NCI-H2227 (cell line): ENCODE data around the gene SRP19.
"Not testable (repeated sequence)": the region's sequence is repeated elsewhere in the genome, so short reads cannot be mapped to it uniquely, and the experiment has no call there.

Experiments
- DNase-seq: peaks from one replicate; lab custom pipeline; 2025; ENCODE audit not compliant: unreplicated experiment; lab: John Stamatoyannopoulos, UW

Gene SRP19

DNA sequence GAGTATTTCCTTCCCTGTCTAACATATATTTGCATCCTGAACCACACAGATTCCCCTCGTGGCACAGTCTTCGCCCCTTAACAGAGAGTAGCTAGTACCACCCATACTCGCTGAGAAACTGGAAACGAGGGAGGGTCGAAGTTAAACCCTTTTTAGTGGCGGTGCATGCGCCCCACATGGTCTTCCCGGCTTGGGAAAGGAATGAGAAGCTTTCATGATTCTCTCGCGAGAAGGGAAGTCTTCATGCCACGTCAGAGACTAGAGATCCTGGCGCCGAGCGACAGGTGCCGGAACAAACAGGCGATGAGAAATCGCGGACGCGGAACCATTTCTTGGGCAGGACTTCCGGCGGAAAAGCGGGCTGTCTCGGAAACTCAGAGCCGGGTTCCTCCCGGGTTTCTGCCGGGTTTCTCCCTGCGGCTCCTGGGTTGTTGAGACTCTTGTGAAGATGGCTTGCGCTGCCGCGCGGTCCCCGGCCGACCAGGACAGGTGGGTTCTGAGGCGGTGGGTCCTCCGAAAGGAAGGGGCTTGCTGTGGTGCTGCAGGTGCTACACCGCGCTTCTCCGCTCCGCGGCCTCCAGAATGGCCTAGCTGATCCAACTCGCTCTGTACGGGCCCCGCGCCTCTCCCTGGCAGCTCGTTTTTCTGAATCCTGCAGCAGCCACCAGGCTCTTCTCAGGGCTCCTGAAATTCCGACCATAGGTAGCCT lies at the start of gene SRP19:
Gene SRP19, plus strand, starts transcription at position 359 of the 709 bp plus-strand sequence. Its CDS starts 90 bp downstream, at position 449.
- peak; percentile 95 for DNase-seq

DNA sequence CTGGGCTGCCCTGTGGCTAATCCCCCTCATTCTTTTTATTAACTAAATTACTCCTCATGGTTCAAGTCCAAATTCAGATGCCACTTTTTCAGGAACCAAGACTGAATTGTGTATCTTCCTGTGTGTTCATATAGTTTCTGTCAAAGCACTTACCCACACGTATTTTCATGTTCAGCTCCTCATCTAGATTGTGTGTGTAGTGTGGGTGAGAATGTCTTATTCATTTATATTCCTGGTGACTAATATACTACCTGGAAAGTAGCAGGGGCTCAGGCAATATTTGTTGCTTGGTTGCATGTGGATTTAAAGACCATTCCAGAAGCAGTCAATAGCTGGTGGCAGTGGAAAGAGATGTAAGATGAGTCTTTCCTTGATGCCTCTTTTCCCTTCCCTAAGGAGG lies 48.5 kb upstream of the SRP19 start:
- DNase-seq, result no peak

DNA sequence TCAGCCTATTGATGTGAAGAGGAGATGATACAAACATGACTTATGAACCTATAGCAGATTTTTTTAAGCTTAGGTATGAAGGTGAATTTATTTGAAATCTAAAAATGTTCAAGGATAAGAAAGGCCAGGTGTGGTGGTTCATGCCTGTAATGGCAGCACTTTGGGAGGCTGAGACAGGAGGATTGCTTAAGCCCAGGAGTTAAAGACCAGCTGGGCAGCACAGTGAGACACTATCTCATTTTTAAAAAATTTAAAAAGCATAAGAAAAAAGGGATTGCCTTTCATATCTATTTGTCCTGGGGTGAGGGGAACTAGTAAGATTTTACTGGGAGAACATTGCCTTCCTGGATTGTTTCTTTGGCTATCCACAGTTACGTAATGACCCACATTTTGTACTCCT lies 40.8 kb upstream of the SRP19 start:
- DNase-seq, result no peak

DNA sequence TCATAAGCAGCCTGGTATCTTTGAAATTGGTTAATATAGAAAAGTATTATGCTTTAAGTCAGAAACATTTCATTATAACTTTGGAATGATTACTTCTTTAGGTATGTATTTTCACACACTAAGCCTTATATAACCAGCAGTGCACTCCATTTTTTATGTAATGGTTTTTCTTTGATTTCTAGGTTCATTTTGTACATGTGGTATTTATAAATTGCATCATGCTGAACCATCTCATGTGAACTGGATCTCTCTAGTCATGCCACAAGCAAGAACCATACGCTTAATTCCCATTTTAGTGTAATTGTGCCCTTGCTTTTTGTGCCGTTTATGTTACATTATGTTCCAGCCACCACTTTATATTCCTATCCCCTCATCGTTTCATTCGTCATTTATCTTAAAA lies 38.6 kb upstream of the SRP19 start:
- DNase-seq, result no peak

DNA sequence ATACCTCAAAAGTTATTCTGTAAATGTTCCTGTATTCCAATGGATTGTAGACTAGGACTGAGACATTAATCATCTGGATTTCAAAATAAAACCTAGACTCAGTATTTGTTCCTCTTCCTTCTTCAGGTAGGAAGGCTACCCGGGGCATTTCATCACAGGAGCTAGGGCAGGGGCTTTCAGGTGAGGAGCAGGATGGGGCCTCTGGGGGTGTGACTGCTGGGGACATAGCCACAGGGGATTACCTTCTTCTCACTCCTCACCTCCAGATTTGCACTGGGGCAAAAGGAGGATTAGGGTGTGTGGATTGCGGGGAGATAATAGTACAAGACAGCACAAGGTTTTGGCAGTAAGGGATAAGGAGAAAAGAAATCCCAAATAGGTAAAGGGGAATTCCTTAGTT lies 37.9 kb upstream of the SRP19 start:
- no peak for DNase-seq

DNA sequence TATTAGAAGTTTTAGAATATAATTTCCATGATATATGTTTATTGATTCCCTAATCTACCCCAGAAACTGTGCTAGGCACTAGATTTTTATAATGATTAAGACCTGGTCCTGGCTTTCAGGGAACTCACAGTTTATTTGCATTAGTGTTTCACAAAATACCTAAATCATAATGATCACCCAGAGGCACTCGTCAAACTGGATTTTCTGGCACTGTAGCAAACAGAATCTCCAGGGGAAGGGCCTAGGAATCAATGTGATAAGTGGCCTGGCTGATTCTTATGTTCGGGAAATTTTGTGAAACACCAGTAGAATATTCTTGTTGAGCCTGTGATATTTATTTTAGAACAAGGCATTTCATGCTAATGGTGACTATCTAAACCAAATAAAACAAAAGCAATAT lies 37.4 kb upstream of the SRP19 start:
- DNase-seq, result no peak

DNA sequence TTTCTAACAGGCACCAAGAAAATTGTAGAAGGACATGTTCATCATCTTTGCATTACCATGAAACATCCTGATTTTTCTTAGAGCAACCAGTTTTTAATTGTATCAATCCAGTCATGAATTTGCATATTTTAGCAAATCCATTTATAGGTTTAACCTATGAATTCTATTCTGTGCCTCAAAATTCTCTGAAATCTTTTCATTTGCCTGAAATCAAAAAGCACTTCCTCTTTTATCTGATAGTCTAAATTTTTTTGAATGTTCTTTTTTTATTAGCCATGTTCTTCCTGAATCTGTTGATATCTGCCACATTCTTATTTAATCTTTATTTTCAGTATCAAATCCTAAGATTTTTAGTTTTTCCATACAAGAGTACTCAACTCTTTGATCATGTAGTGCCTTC lies 36.9 kb upstream of the SRP19 start:
- DNase-seq, result no peak

DNA sequence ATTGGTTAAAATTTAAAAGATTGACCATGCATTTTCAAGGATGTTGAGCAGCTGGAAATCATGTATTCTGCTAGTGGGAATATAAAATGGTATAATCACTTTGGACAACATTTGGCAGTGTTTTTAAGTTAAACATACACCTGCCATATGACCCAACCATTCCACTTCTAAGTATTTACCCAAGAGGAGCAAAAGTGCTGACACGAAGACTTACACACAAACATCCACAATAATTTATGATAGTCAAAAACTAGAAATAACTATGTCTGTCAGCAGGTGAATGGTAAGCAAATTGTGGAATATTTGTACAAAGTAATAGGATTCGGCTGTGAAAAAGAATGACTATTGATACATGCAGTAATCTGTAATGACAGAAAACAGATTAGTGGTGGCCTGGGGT lies 30.7 kb upstream of the SRP19 start:
- DNase-seq, result no peak

DNA sequence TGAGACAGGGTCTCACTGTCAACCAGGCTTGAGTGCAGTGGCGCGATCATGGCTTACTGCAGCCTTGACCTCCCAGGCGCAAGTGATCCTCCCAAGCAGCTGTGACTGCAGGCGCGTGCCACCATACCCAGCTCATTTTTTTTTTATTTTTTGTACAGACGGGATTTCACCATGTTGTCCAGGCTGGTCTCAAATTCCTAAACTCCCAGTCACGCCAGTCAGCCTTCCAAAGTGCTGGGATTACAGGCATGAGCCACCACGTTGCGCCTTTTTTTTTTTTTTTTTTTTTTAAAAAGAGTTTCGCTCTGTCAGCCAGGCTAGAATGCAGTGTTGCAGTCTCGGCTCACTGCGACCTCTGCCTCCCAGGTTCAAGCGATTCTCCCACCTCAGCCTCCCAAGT lies 27.1 kb upstream of the SRP19 start:
- DNase-seq, result no peak

DNA sequence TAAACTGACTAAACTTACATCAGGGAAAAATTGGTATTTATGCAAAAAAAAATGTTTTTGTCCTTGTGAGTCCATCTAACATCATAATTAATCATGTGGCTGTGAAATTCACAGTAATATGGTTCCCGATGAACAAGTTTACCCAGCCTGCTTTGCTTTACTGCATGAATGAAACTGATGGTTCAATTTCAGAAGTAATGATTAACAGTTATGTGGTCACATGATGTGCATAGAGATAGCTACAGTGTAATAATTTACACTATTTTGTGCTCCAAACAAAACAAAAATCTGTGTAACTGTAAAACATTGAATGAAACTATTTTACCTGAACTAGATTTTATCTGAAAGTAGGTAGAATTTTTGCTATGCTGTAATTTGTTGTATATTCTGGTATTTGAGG lies 16.6 kb upstream of the SRP19 start:
- no peak for DNase-seq

DNA sequence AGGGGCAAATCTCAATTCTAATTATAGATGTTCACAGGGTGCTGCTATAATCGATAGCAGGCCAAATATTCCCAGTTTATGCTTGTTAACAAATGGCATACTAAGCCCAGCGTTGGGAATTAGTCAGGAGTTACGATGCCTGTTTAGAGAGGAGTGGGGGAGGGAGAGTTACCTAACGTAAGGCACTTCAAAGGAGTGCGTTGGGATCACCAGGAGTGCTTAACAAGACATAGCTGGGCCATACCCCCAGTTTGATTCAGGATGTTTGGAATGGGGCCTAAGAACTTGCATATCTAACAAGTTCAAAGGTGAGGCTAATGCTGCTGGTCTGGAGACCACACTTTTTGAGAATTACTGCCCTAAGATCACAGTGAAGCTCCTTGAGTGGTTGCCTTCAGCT lies 14.5 kb upstream of the SRP19 start:
- no peak for DNase-seq

DNA sequence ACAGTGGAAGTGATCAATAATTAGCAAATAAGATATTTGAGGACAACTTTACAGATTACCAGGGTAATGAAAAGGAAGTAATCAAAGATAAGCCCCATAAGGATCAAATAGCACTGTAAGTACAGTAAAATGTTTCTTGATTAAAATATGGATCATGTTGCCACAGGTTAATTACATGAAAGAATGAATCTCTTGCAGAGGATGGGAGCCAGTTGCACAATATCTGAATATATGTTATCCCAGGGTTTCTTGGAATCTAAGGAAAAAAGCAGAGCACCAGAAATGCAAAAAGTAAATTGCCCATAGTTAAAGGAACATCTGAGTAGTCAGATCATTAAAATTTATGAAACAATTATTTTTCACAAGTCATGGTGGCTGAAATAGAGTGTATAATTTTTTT lies 13.8 kb upstream of the SRP19 start:
- no peak for DNase-seq

DNA sequence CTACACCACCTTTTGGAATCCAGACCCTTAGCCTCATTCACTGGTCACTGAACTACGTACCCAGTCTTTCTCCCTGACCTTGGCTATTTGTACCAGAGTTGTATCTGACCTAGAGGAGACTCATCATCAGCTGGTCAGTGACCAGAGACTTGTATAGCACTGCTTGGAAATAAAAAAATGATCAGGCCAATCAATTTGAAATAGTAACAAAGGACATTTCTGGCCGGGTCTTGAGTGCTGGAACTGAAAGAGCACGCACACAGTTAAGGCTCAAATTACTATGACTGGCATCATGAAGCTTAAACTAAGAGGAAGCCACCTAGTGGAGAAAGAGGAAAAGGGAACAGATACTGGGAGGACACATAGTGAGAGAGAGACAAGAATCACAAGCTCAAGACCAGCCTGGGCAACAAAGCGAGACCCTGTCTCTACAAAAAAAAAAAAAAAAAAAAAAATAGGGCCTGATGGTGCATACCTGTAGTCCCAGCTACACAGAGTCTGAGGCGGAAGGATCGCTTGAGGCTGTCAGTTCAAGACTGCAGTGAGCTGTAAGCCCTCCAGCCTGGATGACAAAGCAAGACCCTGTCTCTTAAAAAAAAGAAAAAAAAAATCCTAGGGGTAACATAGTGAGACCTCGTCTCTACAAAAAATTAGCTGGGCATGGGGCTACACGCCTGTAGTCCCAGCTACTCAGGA lies 12.8 kb upstream of the SRP19 start:
- DNase-seq, result peak; percentile 56

DNA sequence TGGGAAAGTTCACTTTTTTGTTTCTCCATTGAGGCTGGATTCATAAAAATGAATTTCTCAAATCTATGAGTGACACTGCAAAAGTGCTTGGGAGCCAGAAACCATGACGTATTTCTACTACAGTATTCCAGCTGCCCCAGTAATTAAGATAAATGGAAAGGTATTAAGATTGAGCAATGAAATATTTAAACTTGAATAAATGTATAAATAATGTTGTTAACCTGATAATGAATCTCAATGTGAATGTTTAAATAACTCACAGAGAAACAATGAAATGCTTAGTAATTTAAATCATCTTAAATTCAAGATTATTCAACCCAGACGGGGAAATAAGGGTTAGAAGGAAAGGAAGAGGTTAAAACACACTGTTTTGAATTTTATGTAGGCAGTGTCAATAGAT lies 11.2 kb upstream of the SRP19 start:
- no peak for DNase-seq

DNA sequence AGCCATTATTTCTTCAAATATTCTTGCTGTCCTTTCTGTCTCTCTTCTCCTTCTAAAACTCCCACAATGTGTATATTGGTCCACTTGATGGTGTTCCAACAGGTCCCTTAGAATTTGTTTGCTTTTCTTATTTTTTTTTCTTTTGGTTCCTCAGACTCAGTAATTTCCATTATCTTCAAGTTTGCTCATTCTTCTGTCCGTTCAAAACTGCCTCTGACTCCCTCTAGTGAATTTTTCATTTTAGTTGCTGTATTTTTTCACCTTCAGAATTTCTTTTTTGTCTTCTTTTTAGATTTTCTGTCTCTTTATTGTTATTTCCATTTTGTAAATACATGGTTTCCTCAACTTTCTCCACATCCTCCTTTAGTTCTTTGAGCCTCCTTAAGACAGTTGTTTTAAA lies 6.4 kb upstream of the SRP19 start:
- no peak for DNase-seq

DNA sequence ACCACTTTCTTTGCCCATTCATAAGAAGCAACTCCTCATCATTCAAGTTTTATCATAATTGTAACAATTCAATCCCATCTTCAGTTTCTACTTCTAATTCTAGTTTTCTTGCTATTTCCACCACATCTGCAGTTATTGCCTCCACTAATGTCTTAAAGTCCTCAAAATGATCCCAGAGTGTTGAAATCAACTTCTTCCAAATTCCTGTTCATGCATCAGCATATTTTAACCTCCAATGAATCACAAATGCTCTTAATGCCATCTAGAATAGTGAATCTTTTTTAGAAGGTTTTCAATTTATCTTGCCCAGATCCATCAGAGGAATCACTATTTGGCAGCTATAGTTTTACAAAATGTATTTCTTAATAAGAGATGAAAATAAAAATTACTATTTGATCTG lies 3.2 kb upstream of the SRP19 start:
- no peak for DNase-seq

DNA sequence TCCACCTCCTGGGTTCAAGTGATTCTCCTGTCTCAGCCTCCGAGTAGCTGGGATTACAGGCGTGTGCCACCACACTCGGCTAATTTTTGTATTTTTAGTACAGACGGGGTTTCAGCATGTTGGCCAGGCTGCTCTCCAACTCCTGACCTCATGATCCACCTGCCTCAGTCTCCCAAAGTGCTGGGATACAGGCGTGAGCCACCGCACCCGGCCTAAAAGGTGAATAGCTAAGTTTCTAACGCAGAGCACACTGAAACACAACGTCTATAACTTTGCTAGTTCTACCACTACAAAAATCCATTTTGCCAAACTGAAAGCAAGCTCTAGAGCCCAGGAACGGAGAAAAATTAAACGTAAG lies 537 bp upstream of the SRP19 start:
- DNase-seq, result not testable (repeated sequence)

DNA sequence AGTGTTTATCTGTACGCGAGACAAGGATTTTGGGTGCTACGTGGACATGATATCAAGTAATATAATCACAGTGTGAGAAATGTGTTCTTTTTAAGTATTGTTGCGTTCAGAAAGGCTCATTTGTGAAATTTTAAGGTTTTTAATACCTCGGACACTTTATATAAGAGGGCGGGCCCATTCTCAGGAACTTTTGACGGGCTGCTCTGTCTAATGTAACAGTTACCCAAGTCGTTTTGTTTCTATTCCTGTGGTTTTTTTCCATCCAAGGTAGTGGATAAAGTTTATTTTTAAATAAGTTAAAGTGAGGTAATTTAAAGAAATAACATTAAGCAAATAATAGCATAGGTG lies 525 bp downstream of the SRP19 start:
- DNase-seq, result no peak

DNA sequence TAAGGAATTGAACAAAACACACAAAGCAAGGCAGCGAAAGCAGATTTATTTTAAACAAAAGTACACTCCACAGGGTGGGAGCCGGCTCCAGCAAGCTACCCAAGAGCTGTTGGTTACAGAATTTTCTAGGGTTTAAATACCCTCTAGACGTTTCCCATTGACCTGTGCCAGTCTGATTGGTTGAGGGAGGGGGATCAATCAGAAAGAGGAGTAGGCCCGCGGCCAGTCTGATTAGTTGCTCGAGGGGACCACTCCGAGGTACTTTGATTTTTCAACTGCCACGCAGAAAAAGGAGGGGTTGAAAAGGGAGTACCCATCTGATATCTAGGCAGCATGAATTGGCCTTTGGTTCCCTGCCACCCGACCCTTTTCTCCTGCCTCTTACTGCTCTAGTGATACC lies 998 bp downstream of the SRP19 start:
- peak; percentile 51 for DNase-seq

DNA sequence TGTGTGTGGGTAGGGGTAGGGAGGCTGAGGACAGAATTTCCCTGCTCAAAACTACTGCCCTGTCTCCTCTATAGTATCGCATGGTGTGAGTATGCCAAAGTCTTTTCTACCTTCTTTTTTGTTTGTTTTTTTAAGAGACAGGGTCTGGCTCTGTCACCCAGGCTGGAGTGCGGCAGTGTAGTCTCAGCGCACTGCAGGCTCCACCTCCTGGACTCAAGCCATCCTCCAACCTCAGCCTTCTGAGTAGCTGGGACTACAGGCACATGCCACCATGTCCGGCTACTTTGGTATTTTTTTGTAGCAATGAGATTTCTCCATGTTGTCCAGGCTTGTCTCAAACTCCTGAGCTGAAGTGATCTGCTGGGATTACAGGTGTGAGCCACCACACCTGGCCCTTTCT lies 2.5 kb downstream of the SRP19 start:
- DNase-seq, result no peak

DNA sequence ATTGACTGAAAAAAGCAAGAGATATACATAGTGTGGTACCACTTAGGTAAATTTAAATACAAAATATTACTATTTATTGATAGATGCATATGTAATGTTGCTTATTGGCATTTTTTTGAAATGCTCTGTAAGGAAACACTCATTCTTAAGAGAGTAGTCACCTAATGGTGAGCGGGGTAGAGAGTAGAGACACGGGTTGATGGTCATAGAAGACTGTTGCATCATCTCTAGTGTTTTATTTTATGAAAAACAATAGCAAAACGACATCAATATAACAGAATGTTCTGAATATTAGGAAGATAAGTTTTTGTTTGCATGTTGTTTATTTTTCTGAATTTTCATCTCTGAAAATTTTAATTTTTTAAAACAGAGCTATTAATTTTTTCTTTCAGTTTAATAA lies 4.0 kb downstream of the SRP19 start:
- DNase-seq, result no peak

DNA sequence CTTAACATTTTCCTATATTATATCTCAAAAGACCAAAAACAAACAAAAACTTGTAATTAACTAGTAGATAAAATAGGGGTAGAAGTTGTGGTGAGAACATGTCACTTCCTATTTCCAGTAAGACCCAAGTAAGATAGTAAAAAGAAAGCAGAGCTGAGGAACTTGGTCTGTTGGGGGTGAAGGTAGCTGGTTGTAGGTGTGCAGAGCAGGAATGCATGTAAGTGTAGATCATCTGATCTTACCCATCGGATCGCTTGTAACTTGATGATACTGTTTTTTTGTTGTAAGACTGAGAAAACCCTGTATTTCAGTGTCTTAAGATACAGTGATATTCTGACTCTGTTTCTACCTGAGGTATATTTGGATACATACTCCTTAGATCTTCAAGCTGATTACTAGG lies 5.7 kb downstream of the SRP19 start:
- no peak for DNase-seq

DNA sequence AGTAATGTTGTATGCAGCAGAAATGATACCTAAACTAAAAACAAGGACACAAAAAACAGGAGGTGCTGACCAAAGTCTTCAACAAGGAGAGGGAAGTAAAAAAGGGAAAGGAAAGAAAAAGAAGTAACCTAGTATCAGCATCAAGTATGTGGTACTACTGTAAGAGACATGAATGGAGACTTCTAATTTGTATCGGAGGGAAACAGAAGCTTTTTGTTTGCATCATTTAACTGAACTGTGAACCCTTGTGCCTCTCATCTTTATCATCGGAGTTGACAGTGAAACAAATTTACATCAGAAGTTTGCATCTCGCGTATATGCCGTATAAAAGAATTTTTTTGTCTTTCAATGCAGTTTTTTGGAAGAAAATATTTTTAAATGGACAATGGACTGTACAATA lies 6.3 kb downstream of the SRP19 start:
- DNase-seq, result no peak
